Naive thymus-derived CD8-positive, alpha-beta T cell (primary cell): ENCODE results near the gene CDH6. TPM values are rescaled to one million over a fixed set of nuclear protein-coding genes. Genes with fewer than 3 reads are reported as not detected.

ENCODE experiments used
- ATAC-seq, 2 donors: fragments of 150-1000 bp; cut with Tn5 transposase in 1 of 2; sonication (Bioruptor Pico), chemical (Tn5 transposase) in 1 of 2; 1 replicate in 1 of 2; 2 replicates in 1 of 2; pipeline ENCODE4 v1.10.0; 2021; ENCODE audit warnings: mild to moderate bottlenecking in 2 of 2, moderate library complexity in 2 of 2
- POLR2A ChIA-PET: fragments of 350-600 bp; sonication (Branson Sonifier 250); formaldehyde crosslinking; loops from one replicate; lab custom pipeline; 2021; ENCODE audit warnings: antibody characterized with exemption; lab: Charles Lee
- DNase-seq, 10 donors: peaks; one replicate each; pipeline versions ENCODE4 v3.0.0 to v3.0.0-alpha.2; 2020 to 2022
- H3K27ac Mint-ChIP-seq, 10 donors: one replicate each; pipeline ENCODE4 v1.8.0; 2020 to 2022; ENCODE audit warnings: mild to moderate bottlenecking in 10 of 10, mixed read lengths in 10 of 10, moderate library complexity in 4 of 10, inconsistent platforms in 1 of 10
- H3K27me3 Mint-ChIP-seq, 5 donors: one replicate each; pipeline ENCODE4 v1.8.0; 2021 to 2022; ENCODE audit warnings: mixed read lengths in 5 of 5
- H3K36me3 Mint-ChIP-seq, 3 donors: one replicate each; pipeline ENCODE4 v1.8.0; 2020 to 2022; ENCODE audit warnings: mixed read lengths in 3 of 3, mild to moderate bottlenecking in 2 of 3, inconsistent platforms in 1 of 3
- H3K4me1 Mint-ChIP-seq, 4 donors: one replicate each; pipeline ENCODE4 v1.8.0; 2021 to 2022; ENCODE audit warnings: mixed read lengths in 4 of 4
- H3K4me3 Mint-ChIP-seq, 10 donors: one replicate each; pipeline ENCODE4 v1.8.0; 2020 to 2022; ENCODE audit warnings: mild to moderate bottlenecking in 10 of 10, mixed read lengths in 10 of 10, moderate library complexity in 6 of 10, inconsistent platforms in 1 of 10
- H3K9me3 Mint-ChIP-seq, 9 donors: one replicate each; pipeline ENCODE4 v1.8.0; 2020 to 2022; ENCODE audit warnings: mixed read lengths in 9 of 9, mild to moderate bottlenecking in 3 of 9, inconsistent platforms in 1 of 9, moderate library complexity in 1 of 9
- polyA plus RNA-seq, 3 donors: library from polyadenylated mRNA; unstranded; fragments of 300-500 nt; fragmentation: Illumina TruSeq; gene quantifications; one replicate each; pipeline ENCODE4 v1.2.3, GENCODE V29; 2021
- total RNA-seq, 8 experiments: library from RNA in 2 of 8; stranded (reverse) in 2 of 8; gene quantifications; one replicate each; pipeline ENCODE4 v1.2.3 and lab custom pipeline; 2021 to 2026

CDH6 gene
- total and polyA plus RNA-seq, 5 experiments from 2014 or later: not detected

- POLR2A ChIA-PET: no interaction called here
- DNase-seq (no peak), ATAC-seq (no peak)
- Mint-ChIP-seq H3K36me3 (no peaks in the 10 kb centered on the region), H3K4me3 (no peak overlapping the region), H3K4me1 (no peaks in the 10 kb centered on the region), H3K9me3 (peaks cover 0 to 5% (median 0%) of the 10 kb centered on the region in 9 donors), H3K27me3 (peaks cover 0 to 3% (median 0%) of the 10 kb centered on the region in 5 donors), H3K27ac (no peak overlapping the region)
These were observed 15.8 kb downstream of the CDH6 start for GRCh38 chr5:31209334-31209733.

- Mint-ChIP-seq H3K36me3 (no peaks in the 10 kb centered on the region), H3K9me3 (peaks cover 0 to 5% (median 0%) of the 10 kb centered on the region in 9 donors), H3K4me3 (no peak overlapping the region), H3K27me3 (peaks cover 0 to 3% (median 0%) of the 10 kb centered on the region in 5 donors), H3K4me1 (no peaks in the 10 kb centered on the region), H3K27ac (no peak overlapping the region)
- POLR2A ChIA-PET: no interaction called here
- no peak for DNase-seq
- no peak for ATAC-seq
These were observed 17.6 kb downstream of the CDH6 start for GRCh38 chr5:31211098-31211497.

DNA sequence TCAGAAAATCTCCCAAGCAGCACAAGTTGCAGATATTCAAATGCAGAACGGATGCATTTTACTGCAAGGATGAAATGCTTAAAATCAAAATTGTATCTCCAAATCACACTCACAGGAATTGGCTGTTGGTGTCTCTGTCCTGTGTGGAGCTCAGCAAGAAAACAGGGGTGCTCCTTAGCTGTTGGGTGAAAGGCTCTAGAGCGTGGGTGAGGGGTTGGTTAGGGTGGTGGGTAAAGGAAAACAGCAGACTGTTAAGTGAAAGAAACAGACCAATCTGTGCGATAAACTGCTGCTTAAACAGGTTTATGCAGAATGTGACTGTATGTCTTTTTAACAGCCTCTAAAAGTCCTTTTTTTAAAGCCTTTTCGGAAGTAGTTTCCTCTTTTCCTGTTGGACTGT, 19.8 kb downstream of the CDH6 start:
- no peak for ATAC-seq
- Mint-ChIP-seq H3K27me3 (peaks cover 0 to 2% (median 0%) of the 10 kb centered on the region in 5 donors), H3K36me3 (no peaks in the 10 kb centered on the region), H3K4me3 (no peak overlapping the region), H3K27ac (no peak overlapping the region), H3K4me1 (no peaks in the 10 kb centered on the region), H3K9me3 (peaks cover 0 to 2% (median 0%) of the 10 kb centered on the region in 9 donors)
- POLR2A ChIA-PET: no interaction called here
- DNase-seq: no peak

DNA sequence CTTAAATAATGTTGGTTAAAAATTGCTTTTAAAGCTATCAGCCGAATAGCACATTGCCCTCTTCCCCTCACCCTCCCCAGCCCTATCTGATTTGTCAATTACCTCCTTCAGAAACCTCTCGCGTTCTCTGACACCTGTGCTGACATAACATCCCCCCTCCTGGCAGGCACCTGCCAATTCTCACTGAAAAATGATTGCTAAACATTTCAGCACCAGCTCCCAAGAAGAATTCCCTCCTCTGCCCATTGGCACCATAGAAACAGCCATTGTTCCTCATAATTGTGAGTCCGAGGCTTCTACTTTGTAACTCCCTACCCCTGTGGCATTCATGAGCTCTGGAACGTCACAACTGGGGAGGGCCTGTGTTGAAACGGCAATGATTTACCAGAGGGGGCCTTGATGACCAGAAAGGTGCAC, 20.2 kb downstream of the CDH6 start:
- Mint-ChIP-seq H3K36me3 (no peaks in the 10 kb centered on the region), H3K27ac (no peak overlapping the region), H3K27me3 (peaks cover 0 to 2% (median 0%) of the 10 kb centered on the region in 5 donors), H3K4me1 (no peaks in the 10 kb centered on the region), H3K4me3 (no peak overlapping the region), H3K9me3 (peaks cover 0 to 2% (median 0%) of the 10 kb centered on the region in 9 donors)
- POLR2A ChIA-PET: no interaction called here
- ATAC-seq (no peak), DNase-seq (no peak)

DNA sequence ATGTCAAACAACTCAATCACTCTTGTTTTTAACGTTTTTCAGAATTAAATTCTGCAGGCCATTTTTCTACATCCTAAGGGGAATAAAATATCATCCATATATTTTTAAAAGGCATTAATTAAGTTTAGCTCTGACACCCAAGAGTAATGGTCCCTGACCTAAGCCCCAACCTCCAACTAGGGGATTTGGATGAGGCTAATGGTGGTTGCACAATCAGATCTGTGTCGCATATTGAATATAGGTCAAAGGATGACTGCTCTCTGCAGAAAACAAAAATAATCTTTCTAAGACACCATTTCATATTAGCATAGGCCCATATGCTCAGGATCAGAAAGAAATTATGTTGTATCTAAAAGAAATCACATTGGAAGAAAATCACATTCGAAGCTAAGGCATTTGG, 20.7 kb downstream of the CDH6 start:
- peaks cover 0 to 2% (median 0%) of the 10 kb centered on the region in 9 donors for H3K9me3 Mint-ChIP-seq
- no peaks in the 10 kb centered on the region for H3K36me3 Mint-ChIP-seq
- POLR2A ChIA-PET: no interaction called here
- ATAC-seq (no peak), DNase-seq (no peak)
- H3K4me3 Mint-ChIP-seq: no peak overlapping the region
- no peak overlapping the region for H3K27ac Mint-ChIP-seq
- no peaks in the 10 kb centered on the region for H3K4me1 Mint-ChIP-seq
- peaks cover 0 to 2% (median 0%) of the 10 kb centered on the region in 5 donors for H3K27me3 Mint-ChIP-seq

- H3K27ac Mint-ChIP-seq: no peak overlapping the region
- no peaks in the 10 kb centered on the region for H3K4me1 Mint-ChIP-seq
- peaks cover 0 to 3% (median 0%) of the 10 kb centered on the region in 5 donors for H3K27me3 Mint-ChIP-seq
- no peaks in the 10 kb centered on the region for H3K36me3 Mint-ChIP-seq
- peaks cover 0 to 4% (median 0%) of the 10 kb centered on the region in 9 donors for H3K9me3 Mint-ChIP-seq
- POLR2A ChIA-PET: no interaction called here
- ATAC-seq (no peak), DNase-seq (no peak)
- no peak overlapping the region for H3K4me3 Mint-ChIP-seq
These were observed 21.8 kb downstream of the CDH6 start for GRCh38 chr5:31215236-31215635.

GRCh38 chr5:31217446-31217845, 24.0 kb downstream of the CDH6 start:
- Mint-ChIP-seq H3K9me3 (peaks cover 0 to 4% (median 0%) of the 10 kb centered on the region in 9 donors), H3K27me3 (peaks cover 0 to 4% (median 2%) of the 10 kb centered on the region in 5 donors), H3K27ac (no peak overlapping the region), H3K4me1 (no peaks in the 10 kb centered on the region), H3K36me3 (no peaks in the 10 kb centered on the region), H3K4me3 (no peak overlapping the region)
- no peak for DNase-seq
- POLR2A ChIA-PET: no interaction called here
- no peak for ATAC-seq

DNA sequence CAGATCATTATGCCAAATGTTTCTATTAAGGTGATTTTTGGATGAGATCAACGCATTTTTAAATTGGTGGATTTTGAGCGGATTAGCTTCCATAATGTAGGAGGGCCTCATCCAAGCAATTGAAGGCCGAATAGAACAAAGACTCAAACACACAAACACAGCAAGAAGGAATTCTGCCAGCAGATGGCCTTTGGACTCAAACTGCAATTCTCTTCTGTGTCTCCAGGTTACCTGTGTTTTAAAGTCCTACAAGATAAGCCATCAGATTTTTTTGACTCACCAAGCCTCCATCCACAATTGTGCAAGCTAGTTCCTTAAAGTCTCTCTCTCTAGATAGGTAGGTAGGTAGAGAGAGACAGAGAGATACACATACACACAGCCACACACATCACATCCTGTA, 25.5 kb downstream of the CDH6 start:
- no peaks in the 10 kb centered on the region for H3K36me3 Mint-ChIP-seq
- H3K9me3 Mint-ChIP-seq: peaks cover 0 to 7% (median 0%) of the 10 kb centered on the region in 9 donors
- DNase-seq: no peak
- H3K4me1 Mint-ChIP-seq: no peaks in the 10 kb centered on the region
- no peak overlapping the region for H3K4me3 Mint-ChIP-seq
- H3K27ac Mint-ChIP-seq: no peak overlapping the region
- POLR2A ChIA-PET: no interaction called here
- ATAC-seq: no peak
- H3K27me3 Mint-ChIP-seq: peaks cover 0 to 4% (median 2%) of the 10 kb centered on the region in 5 donors

DNA sequence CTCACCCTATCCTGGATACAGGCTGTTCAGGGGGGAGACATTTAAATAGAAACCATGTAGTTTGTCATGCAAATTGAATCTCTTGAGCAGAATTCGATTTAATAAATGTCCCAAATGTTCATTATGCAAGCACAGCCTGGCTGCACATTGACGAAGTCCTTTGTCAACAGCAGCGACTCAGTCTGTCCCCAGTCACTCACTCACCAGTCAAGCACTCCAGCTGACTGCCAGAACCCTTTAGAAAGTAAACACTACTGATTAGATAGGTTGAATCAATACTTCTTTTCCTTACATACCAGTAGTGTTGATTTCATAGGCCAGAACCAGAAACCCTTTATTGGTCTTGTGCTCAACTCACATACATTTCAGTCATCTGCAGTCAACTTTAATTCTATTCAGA, 27.5 kb downstream of the CDH6 start:
- H3K4me1 Mint-ChIP-seq: no peaks in the 10 kb centered on the region
- no peak for ATAC-seq
- DNase-seq: no peak
- POLR2A ChIA-PET: no interaction called here
- no peak overlapping the region for H3K4me3 Mint-ChIP-seq
- H3K9me3 Mint-ChIP-seq: peaks cover 0 to 7% (median 0%) of the 10 kb centered on the region in 9 donors
- H3K36me3 Mint-ChIP-seq: no peaks in the 10 kb centered on the region
- H3K27ac Mint-ChIP-seq: no peak overlapping the region
- H3K27me3 Mint-ChIP-seq: peaks cover 0 to 10% (median 2%) of the 10 kb centered on the region in 5 donors

DNA sequence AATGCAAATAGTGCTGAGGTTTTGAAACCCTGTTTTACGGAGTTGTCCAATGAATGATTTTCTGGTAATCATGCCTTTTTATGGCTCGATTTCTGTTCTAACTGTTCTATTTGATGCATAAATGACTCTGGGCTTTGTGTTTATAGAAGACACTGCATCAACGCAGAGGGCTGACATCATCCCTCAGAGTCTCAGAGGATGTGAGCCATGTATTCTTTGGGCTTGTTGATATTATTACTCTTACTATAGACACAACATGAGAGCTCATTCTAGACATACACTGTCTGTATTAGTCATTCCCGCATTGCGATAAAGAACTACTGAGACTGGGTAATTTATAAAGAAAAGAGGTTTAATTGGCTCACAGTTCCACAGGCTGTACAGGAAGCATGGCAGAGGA, 31.6 kb downstream of the CDH6 start:
- ATAC-seq: no peak
- Mint-ChIP-seq H3K27ac (no peak overlapping the region), H3K4me3 (no peak overlapping the region)

DNA sequence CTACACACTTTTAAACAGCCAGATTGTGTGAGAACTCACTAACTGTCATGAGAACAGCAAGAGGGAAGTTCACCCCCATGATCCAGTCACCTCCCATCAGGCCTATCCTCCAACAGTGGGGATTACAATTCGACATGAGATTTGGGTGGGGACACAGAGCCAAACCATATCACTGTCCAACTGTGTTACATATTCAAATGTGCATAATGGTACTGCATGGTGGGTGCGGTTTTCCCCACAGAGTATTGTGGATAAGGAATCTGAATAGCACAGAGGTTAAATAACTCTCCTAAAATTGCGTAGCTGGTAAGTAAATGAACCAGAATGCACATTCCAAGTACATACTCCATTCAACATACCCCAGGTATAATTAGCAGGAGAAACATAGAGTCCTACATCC, 32.1 kb downstream of the CDH6 start:
- H3K36me3 Mint-ChIP-seq: no peaks in the 10 kb centered on the region
- no peak overlapping the region for H3K4me3 Mint-ChIP-seq
- ATAC-seq (no peak), DNase-seq (no peak)
- peaks cover 0 to 15% (median 1%) of the 10 kb centered on the region in 5 donors for H3K27me3 Mint-ChIP-seq
- H3K4me1 Mint-ChIP-seq: peaks cover 0 to 2% (median 0%) of the 10 kb centered on the region in 4 donors
- POLR2A ChIA-PET: no interaction called here
- H3K9me3 Mint-ChIP-seq: peaks cover 0 to 10% (median 4%) of the 10 kb centered on the region in 9 donors
- no peak overlapping the region for H3K27ac Mint-ChIP-seq

More for the DNA sequence above, 31.6 kb downstream of the CDH6 start:
- POLR2A ChIA-PET: no interaction called here
- H3K9me3 Mint-ChIP-seq: peaks cover 0 to 10% (median 4%) of the 10 kb centered on the region in 9 donors
- H3K27me3 Mint-ChIP-seq: peaks cover 0 to 18% (median 1%) of the 10 kb centered on the region in 5 donors
- H3K36me3 Mint-ChIP-seq: no peaks in the 10 kb centered on the region
- H3K4me1 Mint-ChIP-seq: peaks cover 0 to 2% (median 0%) of the 10 kb centered on the region in 4 donors
- DNase-seq: no peak

DNA sequence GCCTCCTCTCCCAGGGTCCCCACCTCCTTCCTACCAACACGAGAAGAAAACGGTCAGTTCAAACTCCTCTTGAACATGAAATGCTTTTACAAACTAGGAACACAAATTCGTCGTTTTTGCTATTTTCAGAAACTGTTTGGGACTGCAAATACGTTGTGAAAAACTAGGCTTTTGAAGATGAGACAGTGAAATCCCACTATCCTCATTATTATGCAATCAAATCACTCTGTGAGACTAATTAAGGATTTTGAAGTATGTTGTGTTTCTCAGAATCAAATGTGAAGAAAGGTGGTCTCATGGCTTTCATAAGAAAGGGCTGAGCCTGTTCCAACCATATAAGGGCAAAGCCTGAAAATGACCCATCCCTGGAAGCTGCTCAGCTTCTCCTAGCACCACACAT, 33.2 kb downstream of the CDH6 start:
- POLR2A ChIA-PET: no interaction called here
- H3K36me3 Mint-ChIP-seq: no peaks in the 10 kb centered on the region
- no peak for ATAC-seq

DNA sequence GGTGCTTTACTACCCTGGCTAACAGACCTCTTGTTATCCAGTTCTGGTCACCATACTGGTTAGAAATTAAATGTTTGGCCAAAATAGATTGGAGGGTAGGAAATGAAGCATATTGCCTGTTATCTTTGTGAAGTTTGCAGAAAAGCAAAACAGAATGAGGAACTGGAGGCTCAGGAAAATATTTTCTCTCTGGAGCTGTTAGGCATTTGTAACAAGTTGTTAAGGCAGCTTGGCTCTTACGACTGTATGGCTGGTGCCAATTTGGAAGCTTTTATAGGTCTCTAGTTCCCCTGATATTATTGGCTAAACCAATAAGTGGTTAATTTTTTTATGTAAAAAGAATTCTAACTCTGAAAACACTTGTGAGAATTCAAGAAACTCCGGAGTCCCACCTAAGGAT, 35.8 kb downstream of the CDH6 start:
- ATAC-seq: no peak
- Mint-ChIP-seq H3K27ac (no peak overlapping the region), H3K27me3 (peaks cover 0 to 19% (median 0%) of the 10 kb centered on the region in 5 donors), H3K4me1 (peaks cover 0 to 2% (median 0%) of the 10 kb centered on the region in 4 donors), H3K9me3 (peaks cover 0 to 10% (median 4%) of the 10 kb centered on the region in 9 donors), H3K4me3 (no peak overlapping the region), H3K36me3 (no peaks in the 10 kb centered on the region)
- DNase-seq: no peak
- POLR2A ChIA-PET: no interaction called here

More for the DNA sequence above, 33.2 kb downstream of the CDH6 start:
- peaks cover 0 to 10% (median 4%) of the 10 kb centered on the region in 9 donors for H3K9me3 Mint-ChIP-seq
- H3K4me3 Mint-ChIP-seq: no peak overlapping the region
- peaks cover 0 to 2% (median 0%) of the 10 kb centered on the region in 4 donors for H3K4me1 Mint-ChIP-seq
- DNase-seq: no peak
- no peak overlapping the region for H3K27ac Mint-ChIP-seq
- peaks cover 0 to 14% (median 1%) of the 10 kb centered on the region in 5 donors for H3K27me3 Mint-ChIP-seq
